ENCODE measurements around the gene CKS1B.

DNA sequence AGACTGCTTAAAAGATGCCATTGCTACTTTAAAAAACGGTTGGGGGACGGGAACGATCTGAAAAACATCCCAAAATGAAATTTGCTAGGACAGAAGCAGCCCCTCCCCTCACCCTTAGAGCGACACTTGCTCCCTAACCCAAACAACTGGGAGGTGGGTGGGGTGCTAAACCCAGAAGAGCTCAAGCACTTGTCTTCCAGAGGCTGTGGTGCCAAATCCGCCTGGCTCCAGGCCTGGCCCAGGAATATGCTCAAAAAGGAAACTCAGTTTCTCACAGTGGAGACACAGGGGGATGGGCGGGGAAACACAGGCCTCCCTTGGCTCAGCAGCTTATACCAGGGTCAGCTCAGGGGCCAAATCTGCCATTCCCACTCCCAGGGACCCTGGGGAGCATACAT, 17.9 kb upstream of the CKS1B start:
- TF ChIP-seq, protein P1, sequence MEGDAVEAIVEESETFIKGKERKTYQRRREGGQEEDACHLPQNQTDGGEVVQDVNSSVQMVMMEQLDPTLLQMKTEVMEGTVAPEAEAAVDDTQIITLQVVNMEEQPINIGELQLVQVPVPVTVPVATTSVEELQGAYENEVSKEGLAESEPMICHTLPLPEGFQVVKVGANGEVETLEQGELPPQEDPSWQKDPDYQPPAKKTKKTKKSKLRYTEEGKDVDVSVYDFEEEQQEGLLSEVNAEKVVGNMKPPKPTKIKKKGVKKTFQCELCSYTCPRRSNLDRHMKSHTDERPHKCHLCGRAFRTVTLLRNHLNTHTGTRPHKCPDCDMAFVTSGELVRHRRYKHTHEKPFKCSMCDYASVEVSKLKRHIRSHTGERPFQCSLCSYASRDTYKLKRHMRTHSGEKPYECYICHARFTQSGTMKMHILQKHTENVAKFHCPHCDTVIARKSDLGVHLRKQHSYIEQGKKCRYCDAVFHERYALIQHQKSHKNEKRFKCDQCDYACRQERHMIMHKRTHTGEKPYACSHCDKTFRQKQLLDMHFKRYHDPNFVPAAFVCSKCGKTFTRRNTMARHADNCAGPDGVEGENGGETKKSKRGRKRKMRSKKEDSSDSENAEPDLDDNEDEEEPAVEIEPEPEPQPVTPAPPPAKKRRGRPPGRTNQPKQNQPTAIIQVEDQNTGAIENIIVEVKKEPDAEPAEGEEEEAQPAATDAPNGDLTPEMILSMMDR (IDR thresholded peaks at IDR 0.05) = no peak
- TF ChIP-seq POLR2A (IDR thresholded peaks at IDR 0.05) = no peak
